Measurements from ENCODE around the gene KCND3. TPM values are rescaled to one million over a fixed set of nuclear protein-coding genes. Genes with fewer than 3 reads are reported as not detected.

Gene KCND3
- total RNA-seq, 4 donors from 2014 or later, result 2.4 to 6.0 (median 3.9) TPM

DNA sequence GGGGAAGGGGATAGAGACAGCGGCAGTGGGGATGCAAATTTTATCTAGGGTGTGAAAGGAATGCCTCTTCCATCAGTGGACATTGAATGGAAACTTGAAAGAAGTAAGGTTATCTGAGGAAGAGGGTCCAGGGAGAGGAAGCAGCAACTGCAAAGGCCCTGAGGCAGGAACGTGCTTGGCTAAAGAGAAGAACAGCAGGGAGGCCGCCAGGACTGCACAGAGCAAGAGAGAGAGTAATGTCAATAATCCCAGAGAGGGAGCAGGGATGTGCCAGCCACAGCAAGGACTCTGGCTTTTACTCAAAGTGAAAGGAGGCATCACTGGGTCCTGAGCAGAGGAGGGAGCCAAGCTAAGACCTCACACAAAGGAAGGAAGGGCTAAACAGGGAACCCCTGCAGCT lies 50.9 kb downstream of the KCND3 start:
- DNase-seq, result no peak
- 50 to 77% methylated on average over 3 of the region's 3 CpGs for WGBS, 2 donors
- intact Hi-C loops (cut with DNase I), result no loop called here
- Histone ChIP-seq H3K9me3 (no peaks in the 10 kb centered on the region), H3K4me1 (peaks cover 0 to 15% (median 0%) of the 10 kb centered on the region in 3 donors), H3K27ac (no peak overlapping the region), H3K27me3 (peaks cover 0 to 4% (median 0%) of the 10 kb centered on the region in 4 donors), H3K4me3 (no peak overlapping the region), H3K36me3 (no peaks in the 10 kb centered on the region)
- TF ChIP-seq CTCF (IDR thresholded peaks at IDR 0.05), result no peak
- no peak for TF ChIP-seq POLR2A (IDR thresholded peaks at IDR 0.05)

DNA sequence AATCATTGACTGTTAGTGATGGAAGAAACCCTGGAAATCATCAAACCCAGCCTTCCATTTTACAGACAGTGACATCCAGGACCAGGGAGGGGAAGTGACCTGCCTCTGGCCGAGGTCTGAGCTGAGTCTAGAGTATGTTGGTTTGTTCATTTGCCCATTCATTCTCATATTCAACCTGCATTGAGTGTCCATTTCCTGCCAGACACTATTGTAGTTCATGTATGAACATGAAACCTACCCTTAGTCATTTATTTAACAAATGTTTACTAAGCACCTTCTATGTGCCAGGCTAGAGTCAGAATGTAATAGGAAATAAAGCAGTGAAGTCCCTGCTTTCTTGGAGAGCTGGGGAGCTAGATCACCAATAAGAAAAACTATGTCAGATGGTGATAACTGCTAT lies 51.3 kb downstream of the KCND3 start:
- intact Hi-C loops (cut with DNase I), result no loop called here
- Histone ChIP-seq H3K27me3 (peaks cover 0 to 4% (median 0%) of the 10 kb centered on the region in 4 donors), H3K4me3 (no peak overlapping the region), H3K4me1 (peaks cover 0 to 11% (median 0%) of the 10 kb centered on the region in 3 donors), H3K27ac (no peak overlapping the region), H3K36me3 (no peaks in the 10 kb centered on the region), H3K9me3 (no peaks in the 10 kb centered on the region)
- TF ChIP-seq POLR2A (IDR thresholded peaks at IDR 0.05) (no peak), CTCF (IDR thresholded peaks at IDR 0.05) (no peak)
- WGBS, 2 donors, result 29 to 33% methylated on average over 1 of the region's 1 CpG
- DNase-seq, result no peak

GRCh38 chr1:111937147-111937725 lies 52.2 kb downstream of the KCND3 start:
- Histone ChIP-seq H3K9me3 (no peaks in the 10 kb centered on the region), H3K4me3 (no peak overlapping the region), H3K36me3 (no peaks in the 10 kb centered on the region), H3K27me3 (peaks cover 0 to 4% (median 0%) of the 10 kb centered on the region in 4 donors), H3K27ac (no peak overlapping the region), H3K4me1 (peaks cover 0 to 9% (median 0%) of the 10 kb centered on the region in 3 donors)
- no peak for TF ChIP-seq POLR2A (IDR thresholded peaks at IDR 0.05)
- no peak for TF ChIP-seq CTCF (IDR thresholded peaks at IDR 0.05)
- 58 to 60% methylated on average over 6 of the region's 6 CpGs for WGBS, 2 donors
- DNase-seq, result no peak
- intact Hi-C loops (cut with DNase I), result no loop called here

GRCh38 chr1:111934106-111934852 lies 55.2 kb downstream of the KCND3 start:
- Histone ChIP-seq H3K27me3 (peaks cover 0 to 4% (median 0%) of the 10 kb centered on the region in 4 donors), H3K4me3 (no peak overlapping the region), H3K4me1 (peaks cover 0 to 9% (median 0%) of the 10 kb centered on the region in 3 donors), H3K27ac (no peak overlapping the region), H3K36me3 (no peaks in the 10 kb centered on the region), H3K9me3 (no peaks in the 10 kb centered on the region)
- intact Hi-C loops (cut with DNase I), result no loop called here
- TF ChIP-seq POLR2A (IDR thresholded peaks at IDR 0.05) (no peak), CTCF (IDR thresholded peaks at IDR 0.05) (no peak)
- DNase-seq, result no peak
- WGBS, 2 donors, result 78 to 91% methylated on average over 9 to 10 of the region's 10 CpGs

DNA sequence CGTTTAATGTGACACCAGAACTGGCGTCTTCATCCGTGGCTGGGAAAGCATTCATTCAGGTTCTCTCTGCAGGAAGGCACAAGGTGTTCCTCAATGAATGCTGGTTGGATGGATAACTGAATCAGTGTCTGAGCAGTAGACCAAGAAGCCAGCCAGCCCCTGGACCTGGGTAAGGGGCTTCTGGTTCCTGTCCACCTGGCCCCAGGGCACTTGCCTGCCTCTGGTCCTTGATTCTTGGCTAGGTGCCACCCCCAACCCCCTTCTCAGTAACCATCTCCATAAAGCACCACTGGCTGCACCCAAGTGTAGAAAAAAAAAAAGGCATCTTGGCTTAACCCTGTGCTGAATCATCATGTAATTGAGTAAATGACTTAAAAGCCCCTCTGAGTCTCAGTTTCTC lies 59.1 kb downstream of the KCND3 start:
- intact Hi-C loops (cut with DNase I), result no loop called here
- 90 to 93% methylated on average over 3 of the region's 3 CpGs for WGBS, 2 donors
- H3K27ac ChIP-seq, result no peak overlapping the region
- H3K9me3 ChIP-seq, result no peaks in the 10 kb centered on the region
- peaks cover 0 to 4% (median 0%) of the 10 kb centered on the region in 4 donors for H3K27me3 ChIP-seq
- TF ChIP-seq CTCF (IDR thresholded peaks at IDR 0.05) (no peak), POLR2A (IDR thresholded peaks at IDR 0.05) (no peak)
- no peak overlapping the region for H3K4me3 ChIP-seq
- peaks cover 0 to 4% (median 0%) of the 10 kb centered on the region in 3 donors for H3K4me1 ChIP-seq
- DNase-seq, result no peak
- no peaks in the 10 kb centered on the region for H3K36me3 ChIP-seq
